Measurements from ENCODE around the gene INCENP. TPM values are rescaled to one million over a fixed set of nuclear protein-coding genes. Genes with fewer than 3 reads are reported as not detected.

Gene INCENP
- total RNA-seq, 1 donor from 2014 or later = 21.6 TPM

GRCh38 chr11:62139526-62140303 lies 15.9 kb downstream of the INCENP start:
- H3K4me3 Mint-ChIP-seq (ENCODE audit: unreplicated experiment) = no peak overlapping the region
- H3K9me3 Mint-ChIP-seq (ENCODE audit: low read depth) = no peaks in the 10 kb centered on the region
- peak; percentile 88 for DNase-seq (ENCODE audit: low spot score)
- no peaks in the 10 kb centered on the region for H3K27me3 Mint-ChIP-seq (ENCODE audit: low read depth)
- no peak for TF ChIP-seq CTCF (IDR thresholded peaks at IDR 0.05)
- no peak overlapping the region for H3K27ac Mint-ChIP-seq (ENCODE audit: unreplicated experiment)
- no peaks in the 10 kb centered on the region for H3K36me3 Mint-ChIP-seq (ENCODE audit: low read depth)
- H3K4me1 Mint-ChIP-seq (ENCODE audit: low read depth) = no peaks in the 10 kb centered on the region

- no peak for TF ChIP-seq CTCF (IDR thresholded peaks at IDR 0.05)
- no peaks in the 10 kb centered on the region for H3K27me3 Mint-ChIP-seq (ENCODE audit: low read depth)
- H3K9me3 Mint-ChIP-seq (ENCODE audit: low read depth) = no peaks in the 10 kb centered on the region
- H3K4me3 Mint-ChIP-seq (ENCODE audit: unreplicated experiment) = no peak overlapping the region
- no peaks in the 10 kb centered on the region for H3K4me1 Mint-ChIP-seq (ENCODE audit: low read depth)
- peaks cover 4% of the 10 kb centered on the region for H3K36me3 Mint-ChIP-seq (ENCODE audit: low read depth)
- H3K27ac Mint-ChIP-seq (ENCODE audit: unreplicated experiment) = no peak overlapping the region
- peak; percentile 85 for DNase-seq (ENCODE audit: low spot score)
Observed at GRCh38 chr11:62140304-62141110, 16.7 kb downstream of the INCENP start.

GRCh38 chr11:62141111-62142042 lies 17.6 kb downstream of the INCENP start:
- peaks cover 8% of the 10 kb centered on the region for H3K36me3 Mint-ChIP-seq (ENCODE audit: low read depth)
- TF ChIP-seq CTCF (IDR thresholded peaks at IDR 0.05) = no peak
- peak; percentile 77 for DNase-seq (ENCODE audit: low spot score)
- no peaks in the 10 kb centered on the region for H3K4me1 Mint-ChIP-seq (ENCODE audit: low read depth)
- no peak overlapping the region for H3K4me3 Mint-ChIP-seq (ENCODE audit: unreplicated experiment)
- H3K9me3 Mint-ChIP-seq (ENCODE audit: low read depth) = no peaks in the 10 kb centered on the region
- H3K27ac Mint-ChIP-seq (ENCODE audit: unreplicated experiment) = no peak overlapping the region
- H3K27me3 Mint-ChIP-seq (ENCODE audit: low read depth) = no peaks in the 10 kb centered on the region

GRCh38 chr11:62142043-62142375 lies 18.2 kb downstream of the INCENP start:
- no peaks in the 10 kb centered on the region for H3K4me1 Mint-ChIP-seq (ENCODE audit: low read depth)
- TF ChIP-seq CTCF (IDR thresholded peaks at IDR 0.05) = no peak
- H3K9me3 Mint-ChIP-seq (ENCODE audit: low read depth) = no peaks in the 10 kb centered on the region
- H3K36me3 Mint-ChIP-seq (ENCODE audit: low read depth) = peaks cover 12% of the 10 kb centered on the region
- H3K27ac Mint-ChIP-seq (ENCODE audit: unreplicated experiment) = no peak overlapping the region
- no peak for DNase-seq (ENCODE audit: low spot score)
- no peaks in the 10 kb centered on the region for H3K27me3 Mint-ChIP-seq (ENCODE audit: low read depth)
- no peak overlapping the region for H3K4me3 Mint-ChIP-seq (ENCODE audit: unreplicated experiment)

GRCh38 chr11:62142921-62143320 lies 19.1 kb downstream of the INCENP start:
- TF ChIP-seq CTCF (IDR thresholded peaks at IDR 0.05) = no peak
- no peaks in the 10 kb centered on the region for H3K4me1 Mint-ChIP-seq (ENCODE audit: low read depth)
- H3K4me3 Mint-ChIP-seq (ENCODE audit: unreplicated experiment) = no peak overlapping the region
- no peak overlapping the region for H3K27ac Mint-ChIP-seq (ENCODE audit: unreplicated experiment)
- DNase-seq (ENCODE audit: low spot score) = peak; percentile 74
- no peaks in the 10 kb centered on the region for H3K27me3 Mint-ChIP-seq (ENCODE audit: low read depth)
- H3K36me3 Mint-ChIP-seq (ENCODE audit: low read depth) = peaks cover 21% of the 10 kb centered on the region
- H3K9me3 Mint-ChIP-seq (ENCODE audit: low read depth) = no peaks in the 10 kb centered on the region

Data from chondrocyte (in vitro differentiated cells).